Measurements from ENCODE around the gene TMEM163. TPM values are rescaled to one million over a fixed set of nuclear protein-coding genes. Genes with fewer than 3 reads are reported as not detected.

TMEM163 gene
- total RNA-seq, 2 donors from 2014 or later: 0.24 TPM; not detected in 1

DNA sequence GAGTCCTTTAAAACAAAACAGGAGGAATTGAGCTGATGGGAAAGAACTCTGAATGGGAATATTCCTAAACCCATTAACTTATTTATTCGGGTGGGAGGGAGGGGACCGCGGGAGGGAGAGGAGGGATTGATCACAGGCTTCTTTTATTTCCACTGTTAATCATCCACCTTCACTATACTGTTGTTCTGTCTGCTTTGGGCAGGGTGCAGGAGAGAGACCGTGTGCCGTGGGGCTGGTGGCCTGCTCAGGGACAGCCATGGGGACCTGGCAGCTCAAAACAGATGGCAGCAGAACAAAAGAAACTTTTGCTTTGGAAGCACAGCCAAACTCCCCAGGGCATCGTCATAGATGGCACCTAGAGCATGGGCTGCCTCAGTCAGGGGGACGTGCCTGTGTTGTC is 269.6 kb downstream of the TMEM163 start:
- H3K4me1 ChIP-seq (ENCODE audit: control insufficient read depth, insufficient read depth, low read length): peaks cover 7% of the 10 kb centered on the region
- no peak for TF ChIP-seq CTCF (conservative IDR thresholded peaks at IDR 0.05)
- 90 to 100% methylated on average over 3 to 4 of the region's 7 CpGs for WGBS, 2 experiments (ENCODE audit: insufficient coverage in 1 of 2, insufficient read length in 1 of 2)
- peaks cover 3% of the 10 kb centered on the region for H3K4me1 Mint-ChIP-seq
- DNase-seq: no peak
- H3K27me3 Mint-ChIP-seq (ENCODE audit: insufficient read depth): no peaks in the 10 kb centered on the region
- H3K4me3 ChIP-seq (ENCODE audit: low read length): no peak overlapping the region
- H3K9me3 Mint-ChIP-seq: no peaks in the 10 kb centered on the region
- no peak overlapping the region for H3K27ac Mint-ChIP-seq
- H3K9me3 ChIP-seq (ENCODE audit: control insufficient read depth, low read length): no peaks in the 10 kb centered on the region
- H3K9ac ChIP-seq (ENCODE audit: extremely low read depth, low read length, poor library complexity, severe bottlenecking): no peak overlapping the region
- H3K36me3 Mint-ChIP-seq (ENCODE audit: low read depth): peaks cover 27% of the 10 kb centered on the region
- no peaks in the 10 kb centered on the region for H3K27me3 ChIP-seq (ENCODE audit: control insufficient read depth, insufficient read depth, low read length, poor library complexity, severe bottlenecking)
- no peak overlapping the region for H3K27ac ChIP-seq (ENCODE audit: low read depth, low read length)
- peaks cover 7% of the 10 kb centered on the region for H3K36me3 ChIP-seq (ENCODE audit: control insufficient read depth, insufficient read depth, low read length)
- H3K4me3 Mint-ChIP-seq: no peak overlapping the region

DNA sequence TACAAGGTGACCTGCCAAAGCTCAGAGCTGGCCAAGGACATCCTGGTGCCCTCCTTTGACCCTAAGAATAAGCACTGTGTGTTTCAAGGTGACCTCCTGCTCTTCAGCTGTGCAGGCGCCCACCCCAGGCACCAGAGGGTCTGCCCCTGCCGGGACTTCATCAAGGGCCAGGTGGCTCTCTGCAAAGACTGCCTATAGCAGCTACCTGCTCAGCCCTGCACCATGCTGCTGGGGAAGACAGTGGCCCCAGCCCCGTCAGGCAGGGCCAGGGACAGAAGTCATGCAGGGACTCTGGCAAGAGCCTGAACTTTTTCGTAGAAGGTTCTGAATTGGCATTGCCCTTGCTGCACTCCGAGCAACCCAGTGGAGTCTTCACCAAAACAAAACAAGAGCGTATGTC is 270.1 kb downstream of the TMEM163 start:
- no peak for DNase-seq

GRCh38 chr2:134447669-134448068 is 271.1 kb downstream of the TMEM163 start:
- H3K27ac ChIP-seq (ENCODE audit: low read depth, low read length): no peak overlapping the region
- no peaks in the 10 kb centered on the region for H3K9me3 ChIP-seq (ENCODE audit: control insufficient read depth, low read length)
- no peak overlapping the region for H3K27ac Mint-ChIP-seq
- no peaks in the 10 kb centered on the region for H3K4me1 ChIP-seq (ENCODE audit: control insufficient read depth, insufficient read depth, low read length)
- no peaks in the 10 kb centered on the region for H3K27me3 Mint-ChIP-seq (ENCODE audit: insufficient read depth)
- H3K4me1 Mint-ChIP-seq: peaks cover 3% of the 10 kb centered on the region
- H3K27me3 ChIP-seq (ENCODE audit: control insufficient read depth, insufficient read depth, low read length, poor library complexity, severe bottlenecking): no peaks in the 10 kb centered on the region
- no peak for DNase-seq
- no peak overlapping the region for H3K4me3 ChIP-seq (ENCODE audit: low read length)
- WGBS, 2 experiments (ENCODE audit: insufficient coverage in 1 of 2, insufficient read length in 1 of 2): 91 to 95% methylated on average over 3 to 4 of the region's 4 CpGs
- H3K4me3 Mint-ChIP-seq: no peak overlapping the region
- H3K9me3 Mint-ChIP-seq: no peaks in the 10 kb centered on the region
- H3K9ac ChIP-seq (ENCODE audit: extremely low read depth, low read length, poor library complexity, severe bottlenecking): no peak overlapping the region
- TF ChIP-seq CTCF (conservative IDR thresholded peaks at IDR 0.05): peak; percentile 20
- peaks cover 5% of the 10 kb centered on the region for H3K36me3 ChIP-seq (ENCODE audit: control insufficient read depth, insufficient read depth, low read length)
- peaks cover 29% of the 10 kb centered on the region for H3K36me3 Mint-ChIP-seq (ENCODE audit: low read depth)

More for the DNA sequence above, 270.1 kb downstream of the TMEM163 start:
- no peak overlapping the region for H3K4me3 ChIP-seq (ENCODE audit: low read length)
- TF ChIP-seq CTCF (conservative IDR thresholded peaks at IDR 0.05): no peak
- no peaks in the 10 kb centered on the region for H3K9me3 Mint-ChIP-seq
- no peak overlapping the region for H3K4me3 Mint-ChIP-seq
- no peak overlapping the region for H3K27ac ChIP-seq (ENCODE audit: low read depth, low read length)
- peaks cover 6% of the 10 kb centered on the region for H3K4me1 ChIP-seq (ENCODE audit: control insufficient read depth, insufficient read depth, low read length)
- no peaks in the 10 kb centered on the region for H3K9me3 ChIP-seq (ENCODE audit: control insufficient read depth, low read length)
- no peaks in the 10 kb centered on the region for H3K27me3 Mint-ChIP-seq (ENCODE audit: insufficient read depth)
- no peak overlapping the region for H3K9ac ChIP-seq (ENCODE audit: extremely low read depth, low read length, poor library complexity, severe bottlenecking)
- peaks cover 5% of the 10 kb centered on the region for H3K36me3 ChIP-seq (ENCODE audit: control insufficient read depth, insufficient read depth, low read length)
- no peak overlapping the region for H3K27ac Mint-ChIP-seq
- WGBS, 2 experiments (ENCODE audit: insufficient coverage in 1 of 2, insufficient read length in 1 of 2): 90 to 98% methylated on average over 6 of the region's 6 CpGs
- H3K27me3 ChIP-seq (ENCODE audit: control insufficient read depth, insufficient read depth, low read length, poor library complexity, severe bottlenecking): no peaks in the 10 kb centered on the region
- peaks cover 27% of the 10 kb centered on the region for H3K36me3 Mint-ChIP-seq (ENCODE audit: low read depth)
- H3K4me1 Mint-ChIP-seq: peaks cover 3% of the 10 kb centered on the region
